Breast epithelium (tissue), 4 donors: ENCODE results near the gene SHLD1. TPM values are rescaled to one million over a fixed set of nuclear protein-coding genes. Genes with fewer than 3 reads are reported as not detected.
A peak's percentile ranks its signal among the peaks of the same experiment; 100 is the strongest.
"Not testable (repeated sequence)": the region's sequence is repeated elsewhere in the genome, so short reads cannot be mapped to it uniquely, and the experiment has no call there.

ENCODE experiments used
- DNase-seq, 2 donors: peaks; one replicate each; pipeline ENCODE4 v3.0.0-alpha.2; 2019; ENCODE audit warnings: low spot score in 2 of 2
- H3K27ac ChIP-seq, 2 donors: fragments of 200-600 bp; sonication (generic) in 1 of 2; one replicate each; pipeline ENCODE4 v1.5.1; 2016 to 2019; ENCODE audit warnings: mild to moderate bottlenecking in 1 of 2
- H3K27me3 ChIP-seq, 2 donors: fragments of 200-600 bp; sonication (generic) in 1 of 2; one replicate each; pipeline versions ENCODE4 v1.5.1 to v1.6.0; 2017 to 2019; ENCODE audit warnings: control low read depth in 1 of 2, mild to moderate bottlenecking in 1 of 2
- H3K36me3 ChIP-seq: fragments of 200-600 bp; one replicate; pipeline ENCODE4 v1.5.1; 2019
- H3K4me1 ChIP-seq, 2 donors: fragments of 200-600 bp; sonication (generic); one replicate each; pipeline ENCODE4 v1.5.1; 2016 to 2019; ENCODE audit warnings: control low read depth in 1 of 2
- H3K4me3 ChIP-seq, 3 donors: fragments of 200-600 bp; sonication (generic); 1 replicate in 2 of 3; 2 replicates in 1 of 3; pipeline ENCODE4 v1.5.1; 2016 to 2019; ENCODE audit warnings: mild to moderate bottlenecking in 3 of 3, moderate library complexity in 2 of 3
- H3K9me3 ChIP-seq, 2 donors: fragments of 200-600 bp; sonication (generic) in 1 of 2; one replicate each; pipeline ENCODE4 v1.5.1; 2016 to 2019; ENCODE audit warnings: control low read depth in 1 of 2
- CTCF ChIP-seq, 3 donors: fragments of 450-650 bp; IDR thresholded peaks; one replicate each; pipeline ENCODE4 v1.5.1; 2016 to 2017; ENCODE audit warnings: antibody characterized with exemption in 3 of 3, mild to moderate bottlenecking in 3 of 3, moderate library complexity in 3 of 3
- POLR2A ChIP-seq: fragments of 450-650 bp; IDR thresholded peaks from one replicate; pipeline ENCODE4 v1.6.1; 2016; ENCODE audit warnings: antibody characterized with exemption, mild to moderate bottlenecking, moderate library complexity
- POLR2AphosphoS5 ChIP-seq, 3 donors: sonication (generic); formaldehyde crosslinking; IDR thresholded peaks; one replicate each; pipeline ENCODE4 v1.6.1; 2017; ENCODE audit warnings: antibody characterized with exemption in 3 of 3
- intact Hi-C: fragments of 100-400 bp; cut with DNase I; formaldehyde crosslinking; loops from one replicate; pipeline ENCODE4 v1.15.1; 2023; ENCODE audit warnings: low total_unique reads
- total RNA-seq, 3 donors: library from RNA; depleted of rRNA; stranded (reverse); fragments of >200 nt; gene quantifications; one replicate each; pipeline ENCODE4 v1.1.0, GENCODE V29; 2016

SHLD1 gene
- total RNA-seq: 1 to 10 TPM; 2.7 to 7.3 (median 6.6) TPM

GRCh38 chr20:5749952-5750779 is at the start of gene SHLD1:
TSS of gene SHLD1 (plus strand) at chr20:5750401. CDS start at chr20:5772866, 22,465 bp downstream.
- intact Hi-C loops: no loop called here
- H3K27ac ChIP-seq: peak within 1 kb of the TSS; percentile 89 to 91
- no peaks in the 10 kb centered on the region for H3K9me3 ChIP-seq
- DNase-seq: peak; percentile 71 to 77
- H3K4me1 ChIP-seq: no peaks in the 10 kb centered on the region
- peak; percentile 53 to 80 (median 53) for TF ChIP-seq POLR2AphosphoS5 (IDR thresholded peaks at IDR 0.05)
- TF ChIP-seq POLR2A: no peak
- no peaks in the 10 kb centered on the region for H3K36me3 ChIP-seq
- peak within 1 kb of the TSS; percentile 60 to 69 (median 65) for H3K4me3 ChIP-seq
- H3K27me3 ChIP-seq: no peaks in the 10 kb centered on the region

GRCh38 chr20:5702339-5702738 is 47.9 kb upstream of the SHLD1 start:
- intact Hi-C loops, H3K27ac ChIP-seq, DNase-seq, H3K4me1 ChIP-seq, H3K36me3 ChIP-seq, H3K9me3 ChIP-seq, H3K27me3 ChIP-seq, H3K4me3 ChIP-seq: not testable (repeated sequence)

GRCh38 chr20:5703681-5704101 is 46.5 kb upstream of the SHLD1 start:
- no peak for DNase-seq
- H3K27ac ChIP-seq: no peak overlapping the region

GRCh38 chr20:5705827-5706226 is 44.4 kb upstream of the SHLD1 start:
- TF ChIP-seq POLR2A (no peak), CTCF (IDR thresholded peaks at IDR 0.05) (no peak), POLR2AphosphoS5 (IDR thresholded peaks at IDR 0.05) (no peak)
- no peaks in the 10 kb centered on the region for H3K27me3 ChIP-seq
- no peaks in the 10 kb centered on the region for H3K9me3 ChIP-seq
- no peaks in the 10 kb centered on the region for H3K4me1 ChIP-seq
- no peaks in the 10 kb centered on the region for H3K36me3 ChIP-seq
- intact Hi-C loops: no loop called here
- no peak overlapping the region for H3K27ac ChIP-seq
- H3K4me3 ChIP-seq: no peak overlapping the region
- no peak for DNase-seq

More at GRCh38 chr20:5703681-5704101, 46.5 kb upstream of the SHLD1 start:
- H3K36me3 ChIP-seq: no peaks in the 10 kb centered on the region
- H3K27me3 ChIP-seq: no peaks in the 10 kb centered on the region
- H3K4me3 ChIP-seq: no peak overlapping the region
- TF ChIP-seq POLR2AphosphoS5 (IDR thresholded peaks at IDR 0.05) (no peak), CTCF (IDR thresholded peaks at IDR 0.05) (no peak), POLR2A (no peak)
- H3K9me3 ChIP-seq: no peaks in the 10 kb centered on the region
- intact Hi-C loops: no loop called here
- H3K4me1 ChIP-seq: no peaks in the 10 kb centered on the region

GRCh38 chr20:5706797-5707196 is 43.4 kb upstream of the SHLD1 start:
- no peak for DNase-seq
- Histone ChIP-seq H3K4me3 (no peak overlapping the region), H3K27ac (no peak overlapping the region), H3K36me3 (no peaks in the 10 kb centered on the region), H3K4me1 (no peaks in the 10 kb centered on the region), H3K27me3 (no peaks in the 10 kb centered on the region), H3K9me3 (no peaks in the 10 kb centered on the region)
- TF ChIP-seq CTCF (IDR thresholded peaks at IDR 0.05) (no peak), POLR2A (no peak), POLR2AphosphoS5 (IDR thresholded peaks at IDR 0.05) (no peak)
- intact Hi-C loops: no loop called here

- intact Hi-C loops: no loop called here
- no peaks in the 10 kb centered on the region for H3K4me1 ChIP-seq
- no peaks in the 10 kb centered on the region for H3K36me3 ChIP-seq
- TF ChIP-seq POLR2A (no peak), CTCF (IDR thresholded peaks at IDR 0.05) (no peak), POLR2AphosphoS5 (IDR thresholded peaks at IDR 0.05) (no peak)
- peaks cover 0 to 4% of the 10 kb centered on the region in 2 donors for H3K9me3 ChIP-seq
- H3K4me3 ChIP-seq: no peak overlapping the region
- no peak overlapping the region for H3K27ac ChIP-seq
- no peak for DNase-seq
- no peaks in the 10 kb centered on the region for H3K27me3 ChIP-seq
Measured at GRCh38 chr20:5710551-5710950, 39.6 kb upstream of the SHLD1 start.
